ENCODE measurements around the gene PTPRZ1.

Gene PTPRZ1

GRCh38 chr7:121953164-121953563 is 80.2 kb downstream of the PTPRZ1 start:
- DNase-seq (ENCODE audit: extremely low read depth in 1 of 2, low read depth in 1 of 2) = no peak

DNA sequence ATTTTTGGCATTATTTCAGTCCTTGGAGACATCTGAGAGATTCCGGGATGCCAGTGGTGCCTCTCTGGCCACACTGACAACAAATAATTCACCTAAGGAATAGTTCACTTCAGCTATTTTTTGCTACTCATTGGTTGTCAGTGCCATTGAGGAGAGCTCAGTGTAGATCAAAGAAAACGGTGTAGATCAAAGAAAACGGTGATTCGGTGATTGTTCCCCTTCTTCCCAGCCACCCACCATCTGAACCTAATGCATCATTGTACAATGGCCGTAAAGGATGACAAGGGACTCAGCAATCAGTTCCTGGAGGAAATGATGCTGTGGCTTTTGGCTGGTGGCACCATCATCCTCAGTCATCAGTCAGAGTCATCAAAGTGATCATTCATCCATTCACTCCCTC is 80.6 kb downstream of the PTPRZ1 start:
- no peak for DNase-seq (ENCODE audit: extremely low read depth in 1 of 2, low read depth in 1 of 2)

DNA sequence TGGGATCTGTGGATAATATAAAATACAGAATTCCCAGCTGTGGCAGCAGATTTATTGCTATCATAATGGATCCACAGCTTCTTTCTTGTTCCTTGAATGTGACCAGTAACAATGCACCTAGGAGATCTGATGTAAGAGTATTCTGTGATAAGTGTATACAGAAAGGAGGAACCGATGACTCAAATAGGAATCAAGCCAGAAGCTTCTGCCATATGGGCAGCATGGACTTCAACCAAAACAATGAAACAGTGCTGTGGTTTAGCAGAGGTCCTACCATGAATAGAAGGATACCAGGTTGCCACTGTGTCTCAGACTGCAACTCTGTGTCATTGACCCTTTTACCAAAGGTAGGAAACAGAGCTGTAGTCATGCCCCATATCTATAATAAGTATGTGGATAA is 81.8 kb downstream of the PTPRZ1 start:
- DNase-seq (ENCODE audit: extremely low read depth in 1 of 2, low read depth in 1 of 2) = no peak

DNA sequence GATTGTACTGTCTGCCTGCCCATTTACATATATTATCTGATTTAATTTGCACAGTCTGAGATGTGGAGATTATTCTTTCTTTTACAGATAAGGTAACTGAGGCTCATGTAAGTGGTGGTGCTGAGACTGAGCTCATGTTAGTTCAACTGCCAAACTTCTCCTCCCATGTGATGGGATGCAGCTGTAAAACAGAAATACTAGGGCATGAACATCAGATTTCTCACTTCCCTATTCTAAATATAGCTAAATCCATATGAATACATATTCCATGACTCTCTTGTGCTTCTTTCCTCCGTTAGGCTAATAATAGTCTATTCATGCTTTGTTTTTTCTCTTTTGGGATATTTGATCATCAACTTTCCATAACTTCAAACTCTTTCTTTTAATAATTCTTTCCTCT is 84.7 kb downstream of the PTPRZ1 start:
- DNase-seq (ENCODE audit: extremely low read depth in 1 of 2, low read depth in 1 of 2) = no peak

GRCh38 chr7:121960678-121961077 is 87.7 kb downstream of the PTPRZ1 start:
- DNase-seq (ENCODE audit: extremely low read depth in 1 of 2, low read depth in 1 of 2) = no peak

DNA sequence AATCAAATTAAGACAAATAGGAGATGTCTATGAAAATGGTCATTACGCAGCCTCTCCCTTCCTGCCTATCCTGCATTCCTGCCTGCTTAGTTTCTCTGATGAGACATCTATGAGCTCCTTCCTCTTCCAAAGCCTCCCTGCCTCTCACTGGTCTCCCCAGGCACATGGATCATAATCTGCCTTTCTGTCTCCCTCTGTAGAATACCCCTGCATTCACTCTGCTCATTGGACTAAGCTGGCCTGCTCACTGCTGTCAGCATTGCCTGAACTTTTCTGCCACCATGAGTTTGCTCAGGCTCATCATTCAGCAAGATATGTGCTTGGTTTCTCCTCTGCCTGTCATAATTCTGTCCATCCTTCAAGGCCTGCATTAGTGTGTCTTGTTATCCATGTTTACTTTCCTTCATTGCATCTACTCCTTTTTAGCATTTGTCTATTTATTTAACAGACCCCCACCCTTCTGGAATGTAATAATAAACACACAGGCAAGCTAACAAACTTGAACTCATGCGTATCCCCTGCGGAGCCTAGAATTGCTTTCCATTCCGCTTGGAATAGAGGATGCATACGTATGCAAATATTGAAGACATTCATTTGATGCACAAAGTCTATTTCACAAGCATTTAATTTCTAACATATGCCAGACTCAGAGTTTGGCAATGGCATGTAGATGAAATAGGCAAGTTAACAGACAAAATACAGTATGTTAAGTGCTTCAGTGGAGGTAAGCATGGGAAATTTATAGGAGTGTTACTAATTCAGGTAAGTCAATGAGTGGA is 88.3 kb downstream of the PTPRZ1 start:
- DNase-seq (ENCODE audit: extremely low read depth in 1 of 2, low read depth in 1 of 2) = no peak

- no peak for DNase-seq (ENCODE audit: extremely low read depth in 1 of 2, low read depth in 1 of 2)
These were observed 93.4 kb downstream of the PTPRZ1 start for GRCh38 chr7:121966276-121966934.

DNA sequence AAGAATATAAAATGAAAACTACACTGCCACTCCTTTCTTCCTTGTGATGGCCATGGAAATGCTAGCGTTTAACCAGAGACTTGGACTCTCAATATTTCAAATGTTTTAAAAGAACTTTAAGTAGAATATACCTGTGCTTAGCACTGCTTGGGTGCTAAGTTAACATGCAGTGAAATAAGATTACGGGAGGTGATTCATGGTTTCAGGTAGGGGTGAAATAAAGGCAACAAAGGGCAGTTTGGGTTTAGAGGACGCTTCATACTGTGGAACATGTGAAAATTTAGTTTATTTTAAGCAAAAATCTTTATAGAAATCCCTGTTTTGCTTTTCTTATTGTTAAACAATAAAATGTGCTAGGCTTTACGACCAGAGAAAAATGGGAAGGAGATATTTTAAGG is 94.0 kb downstream of the PTPRZ1 start:
- no peak for DNase-seq (ENCODE audit: extremely low read depth in 1 of 2, low read depth in 1 of 2)

- DNase-seq (ENCODE audit: extremely low read depth in 1 of 2, low read depth in 1 of 2) = no peak
These were observed 112.6 kb downstream of the PTPRZ1 start for GRCh38 chr7:121985476-121986030.

- no peak for DNase-seq (ENCODE audit: extremely low read depth in 1 of 2, low read depth in 1 of 2)
These were observed 119.1 kb downstream of the PTPRZ1 start for GRCh38 chr7:121992068-121992467.

DNA sequence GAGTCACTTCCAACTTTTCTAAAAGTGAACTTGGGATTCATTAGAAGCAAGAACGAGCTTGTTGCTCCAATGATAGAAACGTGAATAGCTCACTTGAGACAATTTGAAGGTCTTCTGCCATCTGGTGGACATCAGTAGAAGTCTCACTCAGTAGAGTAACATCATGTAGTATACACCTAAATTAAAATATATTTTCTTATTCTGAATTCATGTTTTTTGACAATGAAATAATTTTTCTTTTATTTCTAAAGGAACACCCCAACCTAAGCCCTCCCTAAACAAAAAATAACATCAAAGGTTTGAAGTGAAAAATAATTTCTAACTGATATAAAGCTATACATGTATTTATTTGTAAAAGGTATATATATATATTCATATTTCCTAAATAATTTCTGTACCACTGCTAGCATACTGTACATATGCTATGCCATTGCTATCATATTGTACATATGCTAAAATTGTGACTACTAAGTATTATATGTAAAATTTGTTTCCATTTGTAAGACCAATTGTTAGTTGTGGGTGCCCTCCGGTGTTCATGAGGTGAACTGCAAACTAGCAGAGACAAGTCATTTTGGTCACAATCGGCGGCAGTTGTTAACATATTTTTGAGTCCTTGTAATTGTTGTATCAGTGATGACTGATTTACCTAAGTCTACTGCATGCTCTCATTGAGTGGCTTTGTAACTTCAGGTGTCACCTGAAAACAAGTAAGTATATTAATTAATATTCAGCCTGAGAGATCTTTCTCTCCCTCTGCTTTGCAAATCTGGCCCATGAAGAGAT is 121.9 kb downstream of the PTPRZ1 start:
- peak in 1 of 2 donors; percentile 21 for DNase-seq (ENCODE audit: extremely low read depth in 1 of 2, low read depth in 1 of 2)

DNA sequence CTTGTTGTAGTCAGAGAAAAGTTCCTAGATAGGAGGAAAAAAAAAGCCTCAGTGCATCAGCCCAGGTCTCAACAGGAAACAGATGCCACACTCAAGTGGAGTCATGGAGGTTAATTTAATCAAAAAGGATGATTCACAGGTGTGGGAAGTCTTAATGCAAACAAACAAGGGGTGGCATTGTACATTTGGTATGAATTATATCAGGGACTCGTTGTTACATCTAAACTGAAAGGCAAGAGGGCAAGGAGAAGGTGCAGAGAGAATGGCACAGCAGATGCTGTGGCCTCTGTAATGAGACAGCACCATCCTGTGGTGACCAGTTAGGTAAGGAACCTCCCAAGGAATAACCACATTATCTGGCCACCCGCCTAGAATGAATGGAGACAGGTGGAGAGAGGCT is 133.7 kb downstream of the PTPRZ1 start:
- DNase-seq (ENCODE audit: extremely low read depth in 1 of 2, low read depth in 1 of 2) = no peak

- no peak for DNase-seq (ENCODE audit: extremely low read depth in 1 of 2, low read depth in 1 of 2)
These were observed 137.2 kb downstream of the PTPRZ1 start for GRCh38 chr7:122010116-122010515.

- peak in 1 of 2 donors; percentile 3 for DNase-seq (ENCODE audit: extremely low read depth in 1 of 2, low read depth in 1 of 2)
These were observed 140.1 kb downstream of the PTPRZ1 start for GRCh38 chr7:122013065-122013464.

DNA sequence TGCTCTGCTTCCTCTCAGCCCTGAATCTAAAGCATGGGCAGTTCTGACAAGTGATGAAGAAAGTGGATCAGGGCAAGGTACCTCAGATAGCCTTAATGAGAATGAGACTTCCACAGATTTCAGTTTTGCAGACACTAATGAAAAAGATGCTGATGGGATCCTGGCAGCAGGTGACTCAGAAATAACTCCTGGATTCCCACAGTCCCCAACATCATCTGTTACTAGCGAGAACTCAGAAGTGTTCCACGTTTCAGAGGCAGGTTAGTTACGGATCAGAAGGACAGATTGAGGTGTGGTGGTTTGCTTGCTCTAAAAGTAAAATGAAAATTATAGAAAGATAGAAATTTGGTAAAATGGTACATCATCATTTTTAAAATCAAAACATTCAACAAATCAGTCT is 140.7 kb downstream of the PTPRZ1 start:
- no peak for DNase-seq (ENCODE audit: extremely low read depth in 1 of 2, low read depth in 1 of 2)

- DNase-seq (ENCODE audit: extremely low read depth in 1 of 2, low read depth in 1 of 2) = no peak
These were observed 141.7 kb downstream of the PTPRZ1 start for GRCh38 chr7:122014697-122015096.

- DNase-seq (ENCODE audit: extremely low read depth in 1 of 2, low read depth in 1 of 2) = no peak
These were observed 145.1 kb downstream of the PTPRZ1 start for GRCh38 chr7:122018032-122018431.

DNA sequence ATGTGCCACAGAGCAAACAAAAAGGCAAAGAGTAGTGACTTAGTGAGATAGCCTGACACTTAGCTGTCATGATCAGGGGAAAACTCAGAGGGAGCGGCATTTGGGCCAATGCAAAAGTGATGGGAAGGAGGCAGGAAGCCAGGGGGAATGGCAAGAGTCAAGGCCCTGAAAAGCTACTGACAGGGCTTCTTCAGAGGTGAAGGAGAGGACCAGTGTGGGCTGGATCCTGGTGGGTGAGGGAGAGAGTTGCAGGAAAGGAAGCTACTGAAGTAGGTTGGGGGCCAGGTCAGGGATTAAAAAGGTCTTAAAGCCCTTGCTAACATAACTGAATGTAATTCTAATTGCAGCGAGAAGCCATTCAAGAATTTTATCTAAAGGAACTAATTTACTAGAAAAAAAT is 154.1 kb downstream of the PTPRZ1 start:
- no peak for DNase-seq (ENCODE audit: extremely low read depth in 1 of 2, low read depth in 1 of 2)

GRCh38 chr7:122033641-122034040 is 160.7 kb downstream of the PTPRZ1 start:
- DNase-seq (ENCODE audit: extremely low read depth in 1 of 2, low read depth in 1 of 2) = no peak

GRCh38 chr7:122035876-122036275 is 162.9 kb downstream of the PTPRZ1 start:
- DNase-seq (ENCODE audit: extremely low read depth in 1 of 2, low read depth in 1 of 2) = no peak

DNA sequence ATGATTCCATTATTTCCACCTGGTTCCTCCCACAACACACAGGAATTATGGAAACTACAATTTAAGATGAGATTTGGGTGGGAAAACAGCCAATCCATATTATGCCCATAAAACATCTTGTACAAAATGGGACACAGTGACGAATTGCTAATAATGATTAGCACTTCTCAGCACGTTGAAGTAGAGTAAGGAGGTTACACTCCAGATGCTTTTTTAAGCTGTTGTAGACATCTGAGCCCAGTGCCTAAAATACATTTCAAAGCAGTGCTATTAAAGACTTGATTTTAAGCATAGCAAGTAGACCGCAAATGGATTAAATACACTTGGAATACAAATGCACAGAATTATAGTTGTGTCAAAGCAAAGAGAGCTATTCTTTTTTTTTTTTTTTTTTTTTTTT is 165.2 kb downstream of the PTPRZ1 start:
- no peak for DNase-seq (ENCODE audit: extremely low read depth in 1 of 2, low read depth in 1 of 2)

Measured in stimulated activated CD8-positive, alpha-beta memory T cell treated with anti-CD3 and anti-CD28 coated beads, Interleukin-7, amount 100 ng/mL, for 48 hours (primary cell).